Measurements from ENCODE around the gene IL37. TPM values are rescaled to one million over a fixed set of nuclear protein-coding genes. Genes with fewer than 3 reads are reported as not detected.

The IL37 gene
- total and polyA plus RNA-seq, 9 donors = not detected

DNA sequence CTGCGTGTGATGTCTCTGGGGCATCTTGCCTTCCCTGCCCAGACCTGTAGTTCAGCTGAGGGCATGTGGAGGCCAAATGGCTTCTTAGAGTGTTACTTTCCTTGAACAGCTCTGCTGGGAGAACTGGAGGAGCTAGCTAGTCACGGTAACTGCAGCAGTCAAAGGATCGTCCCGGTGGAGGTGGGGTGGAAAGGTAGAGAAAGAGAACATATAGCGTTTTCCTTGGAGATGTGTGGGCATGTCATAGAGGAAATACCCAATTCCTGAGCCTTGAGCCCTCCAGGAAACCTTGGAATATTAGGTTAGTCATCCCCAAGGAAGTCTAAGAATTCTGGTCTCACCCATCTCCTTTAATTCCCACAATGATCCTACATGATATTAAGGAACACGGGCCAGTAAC is 33.5 kb upstream of the IL37 start:
- intact Hi-C loops (cut with DNase I) = no loop called here
- no peaks in the 10 kb centered on the region for H3K4me1 ChIP-seq (ENCODE audit: insufficient read depth)
- no peaks in the 10 kb centered on the region for H3K36me3 ChIP-seq
- WGBS, 3 donors = 90 to 94% (median 92%) methylated on average over 6 of the region's 6 CpGs
- TF ChIP-seq POLR2A (IDR thresholded peaks at IDR 0.05) (no peak), EP300 (IDR thresholded peaks at IDR 0.05) (no peak)
- TF ChIP-seq, protein P1, sequence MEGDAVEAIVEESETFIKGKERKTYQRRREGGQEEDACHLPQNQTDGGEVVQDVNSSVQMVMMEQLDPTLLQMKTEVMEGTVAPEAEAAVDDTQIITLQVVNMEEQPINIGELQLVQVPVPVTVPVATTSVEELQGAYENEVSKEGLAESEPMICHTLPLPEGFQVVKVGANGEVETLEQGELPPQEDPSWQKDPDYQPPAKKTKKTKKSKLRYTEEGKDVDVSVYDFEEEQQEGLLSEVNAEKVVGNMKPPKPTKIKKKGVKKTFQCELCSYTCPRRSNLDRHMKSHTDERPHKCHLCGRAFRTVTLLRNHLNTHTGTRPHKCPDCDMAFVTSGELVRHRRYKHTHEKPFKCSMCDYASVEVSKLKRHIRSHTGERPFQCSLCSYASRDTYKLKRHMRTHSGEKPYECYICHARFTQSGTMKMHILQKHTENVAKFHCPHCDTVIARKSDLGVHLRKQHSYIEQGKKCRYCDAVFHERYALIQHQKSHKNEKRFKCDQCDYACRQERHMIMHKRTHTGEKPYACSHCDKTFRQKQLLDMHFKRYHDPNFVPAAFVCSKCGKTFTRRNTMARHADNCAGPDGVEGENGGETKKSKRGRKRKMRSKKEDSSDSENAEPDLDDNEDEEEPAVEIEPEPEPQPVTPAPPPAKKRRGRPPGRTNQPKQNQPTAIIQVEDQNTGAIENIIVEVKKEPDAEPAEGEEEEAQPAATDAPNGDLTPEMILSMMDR (IDR thresholded peaks at IDR 0.05) = no peak
- H3K27me3 ChIP-seq = no peaks in the 10 kb centered on the region
- no peaks in the 10 kb centered on the region for H3K9me3 ChIP-seq
- DNase-seq = no peak
- no peak overlapping the region for H3K27ac ChIP-seq
- no peak overlapping the region for H3K4me3 ChIP-seq

DNA sequence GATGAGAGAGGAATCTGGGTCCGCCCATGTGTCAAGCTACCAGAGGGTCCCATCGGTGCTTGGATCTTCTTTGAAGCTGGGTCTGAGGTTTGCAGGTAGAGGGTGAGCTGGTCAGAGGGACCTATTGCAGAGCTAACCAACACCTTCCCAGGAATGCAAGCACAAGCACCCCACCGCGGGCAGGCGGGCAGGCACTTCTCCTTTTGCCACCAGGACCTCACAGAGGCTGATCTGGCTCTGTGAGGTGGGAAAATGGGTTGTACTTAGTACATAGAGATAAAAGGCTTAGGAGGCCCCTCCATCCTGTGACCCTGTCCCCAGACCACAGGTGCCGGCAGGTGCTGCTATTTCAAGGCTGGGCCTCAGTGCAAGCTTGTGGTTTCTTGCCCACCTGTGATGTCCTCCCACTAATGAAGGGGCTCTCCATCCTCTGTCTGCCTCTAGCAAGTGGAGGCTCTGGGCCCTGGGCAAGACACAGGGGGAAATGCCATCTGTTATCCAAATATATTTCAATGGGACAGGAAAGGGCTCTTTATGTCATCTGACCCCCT is 31.4 kb upstream of the IL37 start:
- no peak overlapping the region for H3K4me3 ChIP-seq
- TF ChIP-seq EP300 (IDR thresholded peaks at IDR 0.05) = no peak
- no peak for TF ChIP-seq POLR2A (IDR thresholded peaks at IDR 0.05)
- TF ChIP-seq, protein P1 (IDR thresholded peaks at IDR 0.05) = no peak
- intact Hi-C loops (cut with DNase I) = no loop called here
- no peaks in the 10 kb centered on the region for H3K9me3 ChIP-seq
- WGBS, 3 donors = 91 to 93% (median 92%) methylated on average over 6 of the region's 6 CpGs
- no peak for DNase-seq
- H3K27ac ChIP-seq = no peak overlapping the region
- H3K36me3 ChIP-seq = no peaks in the 10 kb centered on the region
- H3K4me1 ChIP-seq (ENCODE audit: insufficient read depth) = no peaks in the 10 kb centered on the region
- no peaks in the 10 kb centered on the region for H3K27me3 ChIP-seq

- DNase-seq = no peak
- Histone ChIP-seq H3K4me3 (no peak overlapping the region), H3K27me3 (no peaks in the 10 kb centered on the region), H3K27ac (no peak overlapping the region), H3K4me1 (ENCODE audit: insufficient read depth) (no peaks in the 10 kb centered on the region), H3K9me3 (no peaks in the 10 kb centered on the region), H3K36me3 (no peaks in the 10 kb centered on the region)
- WGBS, 3 donors = 77 to 86% (median 81%) methylated on average over 5 of the region's 5 CpGs
- intact Hi-C loops (cut with DNase I) = no loop called here
- TF ChIP-seq EP300 (IDR thresholded peaks at IDR 0.05) = no peak
- TF ChIP-seq POLR2A (IDR thresholded peaks at IDR 0.05) = no peak
- TF ChIP-seq, protein P1 (IDR thresholded peaks at IDR 0.05) = no peak
These were observed 30.9 kb upstream of the IL37 start for GRCh38 chr2:112880091-112880531.

DNA sequence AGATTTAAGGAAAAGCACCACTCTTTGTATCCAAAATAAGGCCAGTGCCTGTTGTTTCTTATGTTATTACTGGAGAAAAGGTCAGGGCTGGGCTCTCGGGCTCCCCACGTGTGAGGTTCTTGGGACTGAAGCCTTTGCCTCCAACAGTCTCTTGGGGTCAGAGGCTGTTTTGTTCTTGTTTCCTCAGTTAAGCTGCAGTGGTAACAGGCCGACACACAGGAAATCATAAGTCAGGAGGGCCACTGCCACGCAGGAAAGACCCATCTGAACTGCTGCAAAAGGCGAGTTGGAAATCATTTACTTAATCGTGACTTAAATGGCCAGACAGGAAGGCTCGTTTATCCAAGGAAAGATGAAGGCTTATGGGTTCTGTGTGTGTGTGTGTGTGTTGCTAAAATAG is 30.3 kb upstream of the IL37 start:
- DNase-seq = no peak
- WGBS, 3 donors = 55 to 63% (median 58%) methylated on average over 7 of the region's 7 CpGs
- intact Hi-C loops (cut with DNase I) = no loop called here
- H3K27ac ChIP-seq = no peak overlapping the region
- H3K36me3 ChIP-seq = no peaks in the 10 kb centered on the region
- TF ChIP-seq, protein P1 (IDR thresholded peaks at IDR 0.05) = no peak
- TF ChIP-seq EP300 (IDR thresholded peaks at IDR 0.05) = no peak
- no peak for TF ChIP-seq POLR2A (IDR thresholded peaks at IDR 0.05)
- H3K9me3 ChIP-seq = no peaks in the 10 kb centered on the region
- H3K4me1 ChIP-seq (ENCODE audit: insufficient read depth) = no peaks in the 10 kb centered on the region
- no peaks in the 10 kb centered on the region for H3K27me3 ChIP-seq
- no peak overlapping the region for H3K4me3 ChIP-seq
